Endothelial cell (in vitro differentiated cells): Measurements from ENCODE around the gene FAM131C. TPM values are rescaled to one million over a fixed set of nuclear protein-coding genes. Genes with fewer than 3 reads are reported as not detected.
"Not testable (repeated sequence)": the region's sequence is repeated elsewhere in the genome, so short reads cannot be mapped to it uniquely, and the experiment has no call there.

Source experiments
- DNase-seq: peaks from one replicate; pipeline ENCODE4 v3.0.0; 2021; ENCODE audit warnings: low spot score
- H3K27ac Mint-ChIP-seq: one replicate; pipeline ENCODE4 v1.8.0; 2021; ENCODE audit warnings: mixed read lengths, inconsistent platforms; ENCODE audit not compliant: unreplicated experiment
- H3K27me3 Mint-ChIP-seq: one replicate; pipeline ENCODE4 v1.8.0; 2021; ENCODE audit warnings: mild to moderate bottlenecking, moderate library complexity, mixed read lengths, inconsistent platforms; ENCODE audit not compliant: unreplicated experiment
- H3K36me3 Mint-ChIP-seq: one replicate; pipeline ENCODE4 v1.8.0; 2021; ENCODE audit warnings: mild to moderate bottlenecking, low read depth, mixed read lengths, inconsistent platforms; ENCODE audit not compliant: unreplicated experiment
- H3K4me1 Mint-ChIP-seq: one replicate; pipeline ENCODE4 v1.8.0; 2021; ENCODE audit warnings: mild to moderate bottlenecking, mixed read lengths, inconsistent platforms; ENCODE audit not compliant: unreplicated experiment
- H3K4me3 Mint-ChIP-seq: one replicate; pipeline ENCODE4 v1.8.0; 2021; ENCODE audit warnings: mild to moderate bottlenecking, mixed read lengths, inconsistent platforms; ENCODE audit not compliant: unreplicated experiment
- H3K9me3 Mint-ChIP-seq: one replicate; pipeline ENCODE4 v1.8.0; 2021; ENCODE audit warnings: mixed read lengths, inconsistent platforms; ENCODE audit not compliant: unreplicated experiment
- total RNA-seq: library from RNA; stranded (reverse); fragmentation: NEBNext Ultra II Directional; extraction: Animal tissue kit (Norgen Biotek cat#: 25700); gene quantifications from one replicate; pipeline ENCODE4 v1.2.1, GENCODE V29; 2021; ENCODE audit not compliant: unreplicated experiment
- TF ChIP-seq, protein P1 (sequence below): fragments of 200-600 bp; sonication (generic); IDR thresholded peaks from one replicate; pipeline ENCODE4 v1.5.0; 2021; ENCODE audit warnings: antibody characterized with exemption; ENCODE audit not compliant: unreplicated experiment

Gene FAM131C
- total RNA-seq, 1 donor from 2014 or later: 0.56 TPM

DNA sequence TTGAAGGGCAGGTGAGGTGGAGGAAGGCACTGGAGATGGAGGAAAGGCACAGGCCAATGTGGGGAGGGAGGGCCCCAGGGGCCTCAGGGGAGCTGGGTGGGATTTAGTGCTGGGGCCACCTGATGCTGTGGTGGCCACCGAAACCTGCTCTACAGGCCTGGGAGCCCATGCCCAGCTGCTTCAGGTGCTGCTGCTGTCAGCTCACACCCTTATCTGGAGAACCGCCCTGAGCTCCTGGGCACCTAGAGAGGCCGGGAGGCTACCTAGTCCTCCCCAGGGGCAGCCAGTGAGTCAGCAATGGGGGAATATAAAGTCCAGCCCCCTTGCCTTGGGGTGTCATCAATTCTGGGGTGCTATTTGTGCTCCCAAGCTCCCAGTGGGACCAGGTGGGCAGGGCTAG is 12.2 kb downstream of the FAM131C start:
- TF ChIP-seq, protein P1, sequence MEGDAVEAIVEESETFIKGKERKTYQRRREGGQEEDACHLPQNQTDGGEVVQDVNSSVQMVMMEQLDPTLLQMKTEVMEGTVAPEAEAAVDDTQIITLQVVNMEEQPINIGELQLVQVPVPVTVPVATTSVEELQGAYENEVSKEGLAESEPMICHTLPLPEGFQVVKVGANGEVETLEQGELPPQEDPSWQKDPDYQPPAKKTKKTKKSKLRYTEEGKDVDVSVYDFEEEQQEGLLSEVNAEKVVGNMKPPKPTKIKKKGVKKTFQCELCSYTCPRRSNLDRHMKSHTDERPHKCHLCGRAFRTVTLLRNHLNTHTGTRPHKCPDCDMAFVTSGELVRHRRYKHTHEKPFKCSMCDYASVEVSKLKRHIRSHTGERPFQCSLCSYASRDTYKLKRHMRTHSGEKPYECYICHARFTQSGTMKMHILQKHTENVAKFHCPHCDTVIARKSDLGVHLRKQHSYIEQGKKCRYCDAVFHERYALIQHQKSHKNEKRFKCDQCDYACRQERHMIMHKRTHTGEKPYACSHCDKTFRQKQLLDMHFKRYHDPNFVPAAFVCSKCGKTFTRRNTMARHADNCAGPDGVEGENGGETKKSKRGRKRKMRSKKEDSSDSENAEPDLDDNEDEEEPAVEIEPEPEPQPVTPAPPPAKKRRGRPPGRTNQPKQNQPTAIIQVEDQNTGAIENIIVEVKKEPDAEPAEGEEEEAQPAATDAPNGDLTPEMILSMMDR: no peak
- H3K27me3 Mint-ChIP-seq: peaks cover 18% of the 10 kb centered on the region
- DNase-seq: no peak
- no peak overlapping the region for H3K27ac Mint-ChIP-seq
- peaks cover 23% of the 10 kb centered on the region for H3K4me1 Mint-ChIP-seq
- H3K9me3 Mint-ChIP-seq: no peaks in the 10 kb centered on the region
- no peak overlapping the region for H3K4me3 Mint-ChIP-seq
- no peaks in the 10 kb centered on the region for H3K36me3 Mint-ChIP-seq

DNA sequence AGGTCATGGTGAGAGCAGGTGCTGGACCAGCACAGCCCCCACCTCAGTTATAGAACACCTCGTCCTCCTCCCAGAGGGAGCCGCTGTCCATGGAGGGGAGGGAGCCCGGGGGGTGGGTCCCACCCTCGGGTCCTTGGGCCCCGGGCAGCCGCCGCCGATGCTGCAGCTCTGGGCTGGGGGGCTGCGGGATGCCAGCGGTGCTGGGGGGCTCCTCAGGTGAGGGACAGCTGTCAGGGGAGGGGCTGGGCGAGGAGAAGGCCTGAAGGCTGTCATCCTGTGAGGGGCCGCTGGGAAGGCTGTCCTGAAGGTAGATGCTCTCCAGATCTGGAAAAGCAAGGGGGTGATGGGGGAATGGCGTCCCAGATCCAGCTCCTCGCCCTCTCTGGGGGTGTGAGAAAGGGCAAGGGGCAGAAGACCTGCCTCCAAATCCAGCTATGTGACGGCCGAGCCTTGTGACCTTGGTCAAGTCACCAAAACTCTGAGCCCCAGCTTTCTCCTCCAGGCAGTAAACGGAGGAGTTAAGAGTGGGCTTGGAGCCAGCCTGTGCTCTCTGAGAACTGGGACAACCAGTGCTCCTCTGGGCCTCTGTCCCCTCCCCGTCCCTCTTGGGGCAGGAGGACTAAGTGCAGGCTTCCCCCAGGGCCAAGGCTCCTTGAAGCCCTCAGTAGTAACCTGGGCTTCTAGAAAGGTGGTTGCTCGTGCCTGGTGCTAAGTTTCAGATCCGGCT is 14.9 kb downstream of the FAM131C start:
- not testable (repeated sequence) for H3K36me3 Mint-ChIP-seq, H3K9me3 Mint-ChIP-seq, DNase-seq, H3K4me3 Mint-ChIP-seq, H3K4me1 Mint-ChIP-seq, H3K27ac Mint-ChIP-seq
- H3K27me3 Mint-ChIP-seq: peaks cover 14% of the 10 kb centered on the region

DNA sequence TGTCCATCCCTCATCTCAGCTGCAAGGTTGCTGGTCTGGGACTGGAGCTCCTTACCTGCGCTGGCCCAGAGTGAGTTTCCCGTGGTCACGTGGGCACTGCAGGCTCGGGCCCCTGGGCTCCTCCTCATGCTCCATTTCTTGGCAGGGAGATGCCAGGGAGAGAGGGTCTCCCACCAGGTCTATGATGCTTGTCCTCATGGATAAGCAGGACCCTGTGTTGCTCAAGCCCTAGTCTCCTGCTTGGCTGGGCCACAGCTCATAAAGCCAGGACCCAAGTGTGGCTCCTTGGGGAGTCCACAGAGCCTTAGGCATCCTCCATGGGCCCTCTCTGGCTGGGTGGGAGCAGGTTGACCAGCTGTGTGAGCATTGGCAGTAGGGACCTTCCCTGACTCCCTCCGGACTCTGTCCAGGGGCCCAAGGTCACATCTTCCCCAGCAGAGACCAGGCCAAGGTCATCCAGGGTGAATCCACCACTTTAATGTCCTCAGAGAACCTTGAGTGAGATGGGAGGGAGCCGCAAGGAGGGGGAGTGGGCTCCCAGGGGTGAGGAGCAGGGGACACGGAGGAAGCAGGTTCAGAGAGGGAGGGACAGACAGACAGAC is 16.0 kb downstream of the FAM131C start:
- not testable (repeated sequence) for H3K27ac Mint-ChIP-seq, H3K4me1 Mint-ChIP-seq, H3K4me3 Mint-ChIP-seq

DNA sequence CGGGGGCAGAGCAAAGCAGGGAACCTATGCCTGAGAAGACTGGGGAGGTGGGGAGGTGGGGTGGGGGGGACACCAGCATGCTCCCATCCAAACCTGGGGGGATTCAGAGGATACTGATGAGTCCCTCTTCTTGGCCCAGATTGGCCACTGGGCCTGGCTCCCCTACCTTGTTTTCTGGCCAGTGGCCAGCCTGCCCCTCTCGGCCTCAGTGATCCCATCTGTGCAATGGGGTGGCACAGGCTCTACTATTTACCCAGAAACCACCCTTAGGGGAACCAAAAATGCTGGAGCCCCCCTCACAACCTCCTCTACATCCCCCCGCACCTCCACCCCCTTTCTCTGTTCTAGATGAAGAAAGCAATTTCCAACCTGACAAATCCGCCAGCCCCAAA is 16.9 kb downstream of the FAM131C start:
- not testable (repeated sequence) for H3K4me1 Mint-ChIP-seq, H3K36me3 Mint-ChIP-seq, H3K27ac Mint-ChIP-seq, DNase-seq, H3K4me3 Mint-ChIP-seq, H3K9me3 Mint-ChIP-seq
- H3K27me3 Mint-ChIP-seq: peaks cover 13% of the 10 kb centered on the region

More for the DNA sequence above, 16.0 kb downstream of the FAM131C start:
- H3K9me3 Mint-ChIP-seq, DNase-seq, H3K36me3 Mint-ChIP-seq: not testable (repeated sequence)
- H3K27me3 Mint-ChIP-seq: peaks cover 11% of the 10 kb centered on the region

DNA sequence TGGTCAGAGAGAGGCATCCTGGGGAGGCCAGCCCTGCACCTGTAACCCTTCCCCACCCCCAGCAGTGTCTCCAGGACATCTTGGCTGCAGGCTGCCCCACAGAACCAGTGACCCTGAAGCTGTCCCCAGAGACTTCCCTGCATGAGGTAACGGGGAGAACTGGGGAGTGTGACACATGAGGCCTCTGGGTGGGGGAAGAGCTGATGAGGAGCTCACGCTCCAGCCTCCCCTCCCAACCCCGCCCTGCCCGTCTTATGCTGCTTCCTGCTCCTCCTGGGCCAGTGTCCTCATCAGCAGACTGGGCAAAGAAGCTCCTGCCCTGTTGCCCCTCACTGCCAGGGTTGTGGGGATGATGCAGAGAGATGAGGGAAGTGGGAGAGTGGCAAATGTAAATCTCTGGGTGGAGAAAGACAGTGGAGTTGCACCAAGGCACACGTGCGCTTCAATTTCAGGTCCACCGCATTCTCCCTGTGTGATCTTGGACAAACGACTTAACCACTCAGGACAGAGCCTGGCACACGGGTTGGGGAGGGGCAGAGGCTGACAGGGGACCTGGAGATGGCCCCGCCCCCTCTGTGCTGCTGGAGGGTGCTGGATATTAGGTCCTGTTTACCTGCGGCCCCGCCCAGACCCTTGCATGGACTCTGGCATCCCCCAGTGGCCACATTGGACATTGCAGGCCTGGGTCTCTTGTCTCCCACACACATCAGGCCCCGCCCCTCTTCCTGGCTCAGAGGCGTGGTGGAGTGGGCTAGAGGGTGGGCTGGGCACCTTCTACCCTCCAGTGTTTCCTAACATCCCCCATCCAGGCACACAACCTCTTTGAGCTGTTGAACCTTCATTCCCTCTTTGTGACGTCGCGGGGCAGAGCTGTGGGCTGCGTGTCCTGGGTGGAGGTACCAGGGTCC is 17.6 kb downstream of the FAM131C start:
- no peak overlapping the region for H3K4me3 Mint-ChIP-seq
- no peaks in the 10 kb centered on the region for H3K36me3 Mint-ChIP-seq
- peak; percentile 87 for DNase-seq
- H3K9me3 Mint-ChIP-seq: no peaks in the 10 kb centered on the region
- TF ChIP-seq, protein P1: peak; percentile 73
- H3K27ac Mint-ChIP-seq: no peak overlapping the region
- H3K27me3 Mint-ChIP-seq: peaks cover 14% of the 10 kb centered on the region
- no peaks in the 10 kb centered on the region for H3K4me1 Mint-ChIP-seq
